Neural cell (in vitro differentiated cells): Measurements from ENCODE around the gene RNF19B. TPM values are rescaled to one million over a fixed set of nuclear protein-coding genes. Genes with fewer than 3 reads are reported as not detected.

Source experiments
- H2AFZ ChIP-seq: fragments of 200-600, 300-800 bp; sonication (generic), shearing (Covaris generic); 2 replicates; pipeline ENCODE4 v1.6.0; 2014; ENCODE audit warnings: low read depth, mild to moderate bottlenecking, antibody characterized with exemption, low read length, moderate library complexity
- H3F3A ChIP-seq: fragments of 200-600 bp; shearing (Covaris generic); 2 replicates; pipeline ENCODE4 v1.6.1; 2016; ENCODE audit warnings: mild to moderate bottlenecking, moderate library complexity, mixed read lengths, antibody characterized with exemption, low read length; ENCODE audit not compliant: insufficient read depth, poor library complexity, severe bottlenecking
- H3K27ac ChIP-seq: fragments of 200-600, 300-800 bp; sonication (generic), shearing (Covaris generic); 2 replicates; pipeline ENCODE4 v1.5.1; 2014; ENCODE audit warnings: mild to moderate bottlenecking, low read length, moderate library complexity
- H3K27me3 ChIP-seq: fragments of 300-800, 200-600 bp; sonication (generic), shearing (Covaris generic); 2 replicates; pipeline ENCODE4 v1.6.0; 2014; ENCODE audit warnings: mild to moderate bottlenecking, low read depth, low read length, moderate library complexity; ENCODE audit not compliant: insufficient read depth
- H3K36me3 ChIP-seq: fragments of 300-800, 200-600 bp; sonication (generic), shearing (Covaris generic); 2 replicates; pipeline ENCODE4 v1.5.1; 2014; ENCODE audit warnings: mild to moderate bottlenecking, antibody characterized with exemption, low read length, moderate library complexity; ENCODE audit not compliant: insufficient read depth
- H3K4me2 ChIP-seq: fragments of 300-800, 200-600 bp; sonication (generic), shearing (Covaris generic); 2 replicates; pipeline ENCODE4 v1.6.0; 2014; ENCODE audit warnings: mild to moderate bottlenecking, low read length
- H3K4me3 ChIP-seq: fragments of 300-800, 200-600 bp; sonication (generic), shearing (Covaris generic); 2 replicates; pipeline ENCODE4 v1.5.1; 2014; ENCODE audit warnings: mild to moderate bottlenecking, low read length, moderate library complexity
- H3K79me2 ChIP-seq: fragments of 200-600 bp; shearing (Covaris generic); replicated peaks from 2 replicates; pipeline ENCODE4 v1.6.0; 2014; ENCODE audit warnings: mild to moderate bottlenecking, low read length, moderate library complexity; ENCODE audit not compliant: insufficient read depth
- H3K9ac ChIP-seq: fragments of 300-800, 200-600 bp; sonication (generic), shearing (Covaris generic); 2 replicates; pipeline ENCODE4 v1.6.1; 2016; ENCODE audit warnings: mild to moderate bottlenecking, low read length, mixed read lengths
- H3K9me2 ChIP-seq: fragments of 200-600 bp; shearing (Covaris generic); 2 replicates; pipeline ENCODE4 v1.6.1; 2016; ENCODE audit warnings: mild to moderate bottlenecking, low read length, mixed read lengths; ENCODE audit not compliant: insufficient read depth
- H3K9me3 ChIP-seq: fragments of 200-600, 300-800 bp; sonication (generic), shearing (Covaris generic); 2 replicates; pipeline ENCODE4 v1.6.1; 2016; ENCODE audit warnings: mild to moderate bottlenecking, mixed run types, low read length, moderate library complexity, mixed read lengths
- H4K20me1 ChIP-seq: fragments of 200-600 bp; shearing (Covaris generic); 2 replicates; pipeline ENCODE4 v1.6.1; 2016; ENCODE audit warnings: mild to moderate bottlenecking, mixed run types; ENCODE audit not compliant: insufficient read depth
- EP300 ChIP-seq: fragments of 450-650 bp; conservative IDR thresholded peaks from 2 replicates; pipeline ENCODE4 v1.6.1; 2014; ENCODE audit warnings: antibody characterized with exemption, mild to moderate bottlenecking, moderate library complexity; ENCODE audit not compliant: poor library complexity, severe bottlenecking
- EZH2 ChIP-seq: fragments of 200-600, 300-800 bp; shearing (Covaris generic), sonication (generic); IDR thresholded peaks from 2 replicates; pipeline ENCODE4 v1.6.1; 2014; ENCODE audit warnings: antibody characterized with exemption, low read length, borderline replicate concordance, mild to moderate bottlenecking; ENCODE audit not compliant: insufficient read depth, poor library complexity, severe bottlenecking
- MXI1 ChIP-seq: fragments of 450-650 bp; conservative IDR thresholded peaks from 2 replicates; pipeline ENCODE4 v1.6.1; 2014; ENCODE audit warnings: antibody characterized with exemption, mild to moderate bottlenecking; ENCODE audit not compliant: poor library complexity, severe bottlenecking
- POLR2AphosphoS5 ChIP-seq: IDR thresholded peaks from 2 replicates; pipeline ENCODE4 v1.6.1; 2012
- RAD21 ChIP-seq: fragments of 450-650 bp; conservative IDR thresholded peaks from 2 replicates; pipeline ENCODE4 v1.6.1; 2014; ENCODE audit warnings: antibody characterized with exemption, mild to moderate bottlenecking, moderate library complexity
- REST ChIP-seq: IDR thresholded peaks from 2 replicates; pipeline ENCODE4 v1.6.1; 2012; ENCODE audit warnings: borderline replicate concordance
- SMC3 ChIP-seq: fragments of 450-650 bp; conservative IDR thresholded peaks from 2 replicates; pipeline ENCODE4 v1.6.1; 2014; ENCODE audit warnings: antibody characterized with exemption, mild to moderate bottlenecking, moderate library complexity; ENCODE audit not compliant: poor library complexity
- TAF1 ChIP-seq: IDR thresholded peaks from 2 replicates; pipeline ENCODE4 v1.6.1; 2012; ENCODE audit warnings: low read depth
- polyA plus RNA-seq: library from polyadenylated mRNA; depleted of rRNA; stranded (reverse); fragments of >200 nt; gene quantifications from 2 replicates; pipeline ENCODE4 v1.2.3, GENCODE V29; 2014
- TF ChIP-seq, protein P1 (sequence below): fragments of 450-650 bp; IDR thresholded peaks from 2 replicates; pipeline ENCODE4 v1.5.1; 2014; ENCODE audit warnings: antibody characterized with exemption, mild to moderate bottlenecking, moderate library complexity; ENCODE audit not compliant: poor library complexity, severe bottlenecking

Gene RNF19B
- polyA plus RNA-seq, 1 donor from 2014 or later: 22.1 TPM

DNA sequence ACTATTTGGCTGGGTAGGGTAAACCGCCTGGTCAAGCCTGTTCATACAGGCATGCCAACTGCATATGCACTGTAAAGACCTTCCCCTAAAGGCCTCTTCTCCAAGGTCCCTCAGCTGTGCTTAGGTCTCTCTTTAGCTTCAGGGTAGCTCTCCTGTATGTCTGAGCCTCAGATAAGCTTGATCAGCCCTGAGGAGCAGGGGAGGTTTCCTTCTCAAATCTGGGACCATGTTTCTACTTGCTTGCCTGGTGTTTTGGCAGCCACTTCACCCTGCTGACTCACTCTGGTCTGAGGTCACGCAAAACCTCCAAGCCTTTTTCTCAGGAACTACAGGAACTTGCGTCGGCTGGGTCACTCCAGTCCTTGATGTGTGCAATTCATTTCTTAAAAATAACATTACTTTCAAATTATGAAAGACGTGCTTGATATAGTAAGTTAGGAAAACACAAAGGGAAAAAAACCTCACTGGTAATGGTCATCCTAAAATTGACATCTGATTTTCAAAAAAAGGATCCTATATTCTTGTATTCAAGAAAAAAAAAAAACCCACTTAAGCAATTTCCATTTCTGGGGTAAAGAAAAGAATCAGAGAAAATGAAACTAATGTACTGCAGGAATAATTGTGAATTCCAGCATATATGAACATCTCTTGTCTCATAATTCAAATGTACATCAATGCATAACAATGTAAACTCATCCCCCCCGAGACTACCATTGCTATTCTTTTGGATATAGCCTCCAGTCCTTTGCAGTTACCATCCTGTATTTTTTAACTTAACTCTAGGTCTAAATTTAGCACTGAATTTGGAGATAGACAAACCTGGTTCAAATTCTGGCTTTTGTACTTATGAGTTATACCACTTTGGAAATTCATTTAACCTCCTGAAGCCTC lies 24.8 kb upstream of the RNF19B start:
- Histone ChIP-seq H2AFZ (no peak overlapping the region), H3K9ac (no peak overlapping the region), H3K79me2 (no peaks in the 10 kb centered on the region), H3K9me2 (no peaks in the 10 kb centered on the region), H3F3A (no peaks in the 10 kb centered on the region), H3K4me3 (no peak overlapping the region), H3K36me3 (no peaks in the 10 kb centered on the region), H3K27me3 (no peaks in the 10 kb centered on the region), H4K20me1 (no peaks in the 10 kb centered on the region), H3K4me2 (no peak overlapping the region), H3K9me3 (no peaks in the 10 kb centered on the region), H3K27ac (no peak overlapping the region)
- no peak for TF ChIP-seq REST

DNA sequence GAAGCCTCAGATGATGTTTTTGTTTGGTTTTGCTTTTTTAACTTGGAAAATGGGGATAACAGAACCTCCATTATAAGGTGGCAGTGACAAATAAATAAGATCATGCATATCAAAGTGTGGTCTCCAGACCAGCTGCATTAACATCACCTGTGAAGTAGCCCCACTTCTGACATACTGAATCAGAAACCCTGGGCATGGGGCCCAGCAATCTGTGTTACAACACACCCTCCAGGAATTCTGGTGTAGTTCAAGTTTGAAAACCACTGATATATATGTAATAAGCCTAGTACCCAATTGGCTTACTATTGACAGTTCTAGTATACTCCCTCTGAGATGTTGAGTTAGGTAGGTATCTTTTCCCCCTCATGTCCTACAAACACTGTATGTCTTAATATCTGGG lies 24.1 kb upstream of the RNF19B start:
- Histone ChIP-seq H3K4me3 (no peak overlapping the region), H3K27ac (no peak overlapping the region), H3K36me3 (no peaks in the 10 kb centered on the region), H2AFZ (no peak overlapping the region), H3K9ac (no peak overlapping the region), H3K9me3 (no peaks in the 10 kb centered on the region), H3K9me2 (no peaks in the 10 kb centered on the region), H3K79me2 (no peaks in the 10 kb centered on the region), H3K27me3 (no peaks in the 10 kb centered on the region), H3F3A (no peaks in the 10 kb centered on the region), H4K20me1 (no peaks in the 10 kb centered on the region), H3K4me2 (no peak overlapping the region)
- no peak for TF ChIP-seq TAF1
- TF ChIP-seq, protein P1, sequence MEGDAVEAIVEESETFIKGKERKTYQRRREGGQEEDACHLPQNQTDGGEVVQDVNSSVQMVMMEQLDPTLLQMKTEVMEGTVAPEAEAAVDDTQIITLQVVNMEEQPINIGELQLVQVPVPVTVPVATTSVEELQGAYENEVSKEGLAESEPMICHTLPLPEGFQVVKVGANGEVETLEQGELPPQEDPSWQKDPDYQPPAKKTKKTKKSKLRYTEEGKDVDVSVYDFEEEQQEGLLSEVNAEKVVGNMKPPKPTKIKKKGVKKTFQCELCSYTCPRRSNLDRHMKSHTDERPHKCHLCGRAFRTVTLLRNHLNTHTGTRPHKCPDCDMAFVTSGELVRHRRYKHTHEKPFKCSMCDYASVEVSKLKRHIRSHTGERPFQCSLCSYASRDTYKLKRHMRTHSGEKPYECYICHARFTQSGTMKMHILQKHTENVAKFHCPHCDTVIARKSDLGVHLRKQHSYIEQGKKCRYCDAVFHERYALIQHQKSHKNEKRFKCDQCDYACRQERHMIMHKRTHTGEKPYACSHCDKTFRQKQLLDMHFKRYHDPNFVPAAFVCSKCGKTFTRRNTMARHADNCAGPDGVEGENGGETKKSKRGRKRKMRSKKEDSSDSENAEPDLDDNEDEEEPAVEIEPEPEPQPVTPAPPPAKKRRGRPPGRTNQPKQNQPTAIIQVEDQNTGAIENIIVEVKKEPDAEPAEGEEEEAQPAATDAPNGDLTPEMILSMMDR: no peak
- TF ChIP-seq EP300: no peak
- TF ChIP-seq SMC3: no peak
- TF ChIP-seq EZH2: no peak
- no peak for TF ChIP-seq RAD21
- TF ChIP-seq POLR2AphosphoS5: no peak
- TF ChIP-seq REST: no peak
- no peak for TF ChIP-seq MXI1
